C4-2B (cell line): ENCODE results near the gene PTPRZ1.

Experiments
- ZFX ChIP-seq: fragments of 450-650 bp; IDR thresholded peaks from 2 replicates; pipeline ENCODE4 v1.6.1; 2017
- TF ChIP-seq, protein P1 (sequence below): fragments of 450-650 bp; conservative IDR thresholded peaks from 2 replicates; pipeline ENCODE4 v1.5.1; 2017; ENCODE audit warnings: mild to moderate bottlenecking

DNA sequence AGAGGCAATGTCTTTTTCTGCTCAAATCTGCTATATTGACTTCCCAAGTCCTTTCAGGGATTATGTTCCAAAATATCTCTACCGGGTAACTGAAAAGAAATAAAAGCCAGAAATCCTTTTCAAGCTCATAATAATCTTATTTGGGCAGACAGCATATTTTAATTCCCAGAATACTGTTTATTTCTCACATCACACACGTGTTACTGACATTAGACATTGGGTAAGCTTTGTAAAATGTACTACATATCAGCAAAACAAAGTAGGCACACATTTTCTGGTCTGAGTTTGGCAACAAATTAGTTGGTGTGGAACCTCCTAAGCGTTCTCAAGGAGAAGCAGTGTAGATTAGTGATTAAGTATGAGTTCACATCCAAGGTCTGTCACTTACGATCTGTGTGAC is 10.4 kb upstream of the PTPRZ1 start:
- TF ChIP-seq, protein P1, sequence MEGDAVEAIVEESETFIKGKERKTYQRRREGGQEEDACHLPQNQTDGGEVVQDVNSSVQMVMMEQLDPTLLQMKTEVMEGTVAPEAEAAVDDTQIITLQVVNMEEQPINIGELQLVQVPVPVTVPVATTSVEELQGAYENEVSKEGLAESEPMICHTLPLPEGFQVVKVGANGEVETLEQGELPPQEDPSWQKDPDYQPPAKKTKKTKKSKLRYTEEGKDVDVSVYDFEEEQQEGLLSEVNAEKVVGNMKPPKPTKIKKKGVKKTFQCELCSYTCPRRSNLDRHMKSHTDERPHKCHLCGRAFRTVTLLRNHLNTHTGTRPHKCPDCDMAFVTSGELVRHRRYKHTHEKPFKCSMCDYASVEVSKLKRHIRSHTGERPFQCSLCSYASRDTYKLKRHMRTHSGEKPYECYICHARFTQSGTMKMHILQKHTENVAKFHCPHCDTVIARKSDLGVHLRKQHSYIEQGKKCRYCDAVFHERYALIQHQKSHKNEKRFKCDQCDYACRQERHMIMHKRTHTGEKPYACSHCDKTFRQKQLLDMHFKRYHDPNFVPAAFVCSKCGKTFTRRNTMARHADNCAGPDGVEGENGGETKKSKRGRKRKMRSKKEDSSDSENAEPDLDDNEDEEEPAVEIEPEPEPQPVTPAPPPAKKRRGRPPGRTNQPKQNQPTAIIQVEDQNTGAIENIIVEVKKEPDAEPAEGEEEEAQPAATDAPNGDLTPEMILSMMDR: no peak
- TF ChIP-seq ZFX: no peak
